ENCODE results near the gene LIN9.

GRCh38 chr1:226351709-226352108, 42.7 kb upstream of the LIN9 start:
- TF ChIP-seq, protein P1, sequence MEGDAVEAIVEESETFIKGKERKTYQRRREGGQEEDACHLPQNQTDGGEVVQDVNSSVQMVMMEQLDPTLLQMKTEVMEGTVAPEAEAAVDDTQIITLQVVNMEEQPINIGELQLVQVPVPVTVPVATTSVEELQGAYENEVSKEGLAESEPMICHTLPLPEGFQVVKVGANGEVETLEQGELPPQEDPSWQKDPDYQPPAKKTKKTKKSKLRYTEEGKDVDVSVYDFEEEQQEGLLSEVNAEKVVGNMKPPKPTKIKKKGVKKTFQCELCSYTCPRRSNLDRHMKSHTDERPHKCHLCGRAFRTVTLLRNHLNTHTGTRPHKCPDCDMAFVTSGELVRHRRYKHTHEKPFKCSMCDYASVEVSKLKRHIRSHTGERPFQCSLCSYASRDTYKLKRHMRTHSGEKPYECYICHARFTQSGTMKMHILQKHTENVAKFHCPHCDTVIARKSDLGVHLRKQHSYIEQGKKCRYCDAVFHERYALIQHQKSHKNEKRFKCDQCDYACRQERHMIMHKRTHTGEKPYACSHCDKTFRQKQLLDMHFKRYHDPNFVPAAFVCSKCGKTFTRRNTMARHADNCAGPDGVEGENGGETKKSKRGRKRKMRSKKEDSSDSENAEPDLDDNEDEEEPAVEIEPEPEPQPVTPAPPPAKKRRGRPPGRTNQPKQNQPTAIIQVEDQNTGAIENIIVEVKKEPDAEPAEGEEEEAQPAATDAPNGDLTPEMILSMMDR (IDR thresholded peaks at IDR 0.05; ENCODE audit: control extremely low read depth in 1 of 3, insufficient read depth in 1 of 3, low read depth in 1 of 3, low read length in 3 of 3), result no peak
- TF ChIP-seq NRF1 (IDR thresholded peaks at IDR 0.05; ENCODE audit: low read depth, low read length) (no peak), BCL11A (IDR thresholded peaks at IDR 0.05; ENCODE audit: low read depth in 2 of 2, low read length in 2 of 2) (no peak), EP300 (IDR thresholded peaks at IDR 0.05; ENCODE audit: borderline replicate concordance in 1 of 2, low read depth in 2 of 2, low read length in 2 of 2) (no peak), CEBPB (IDR thresholded peaks at IDR 0.05; ENCODE audit: low read depth, low read length) (no peak)

Measured in H1 (cell line).